ENCODE data around the gene ENO1. TPM values are rescaled to one million over a fixed set of nuclear protein-coding genes. Genes with fewer than 3 reads are reported as not detected.

ENO1 gene
- total RNA-seq, 4 donors from 2014 or later = 202 to 407 (median 320) TPM

DNA sequence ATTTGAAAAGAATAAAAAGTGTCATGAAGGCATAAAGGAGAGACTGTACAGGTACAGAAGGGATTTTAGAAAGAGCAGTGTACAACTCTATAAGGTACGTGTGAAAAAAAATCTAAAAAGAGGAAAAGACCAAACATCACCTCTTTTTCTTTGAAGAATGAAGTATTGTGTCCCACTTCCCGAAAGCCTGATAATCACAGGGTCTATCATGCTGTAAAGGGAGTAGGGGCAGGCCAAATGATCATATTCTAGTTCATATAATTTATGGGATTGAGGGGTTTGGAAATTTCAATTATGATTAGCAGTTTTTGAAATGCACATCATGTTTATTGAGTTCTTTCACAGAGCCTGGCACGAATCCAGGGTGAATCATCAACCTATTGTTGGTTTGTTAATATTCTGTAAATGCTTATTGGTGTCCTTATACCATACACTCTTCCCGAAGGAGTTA lies 60.1 kb downstream of the ENO1 start:
- no peaks in the 10 kb centered on the region for H3K27me3 ChIP-seq
- H3K36me3 ChIP-seq = no peaks in the 10 kb centered on the region
- peaks cover 0 to 56% (median 32%) of the 10 kb centered on the region in 4 donors for H3K4me1 ChIP-seq
- intact Hi-C loops (cut with DNase I; ENCODE audit: low total_unique reads) (no loop called here), in situ Hi-C loops (cut with MboI; ENCODE audit: low pct_ligation_motif_present in 1 of 4, low pct_unique_long_range_greater_than_20kb in 1 of 4, low sequenced_read_pairs in 3 of 4) (no loop called here)
- TF ChIP-seq, protein P1, sequence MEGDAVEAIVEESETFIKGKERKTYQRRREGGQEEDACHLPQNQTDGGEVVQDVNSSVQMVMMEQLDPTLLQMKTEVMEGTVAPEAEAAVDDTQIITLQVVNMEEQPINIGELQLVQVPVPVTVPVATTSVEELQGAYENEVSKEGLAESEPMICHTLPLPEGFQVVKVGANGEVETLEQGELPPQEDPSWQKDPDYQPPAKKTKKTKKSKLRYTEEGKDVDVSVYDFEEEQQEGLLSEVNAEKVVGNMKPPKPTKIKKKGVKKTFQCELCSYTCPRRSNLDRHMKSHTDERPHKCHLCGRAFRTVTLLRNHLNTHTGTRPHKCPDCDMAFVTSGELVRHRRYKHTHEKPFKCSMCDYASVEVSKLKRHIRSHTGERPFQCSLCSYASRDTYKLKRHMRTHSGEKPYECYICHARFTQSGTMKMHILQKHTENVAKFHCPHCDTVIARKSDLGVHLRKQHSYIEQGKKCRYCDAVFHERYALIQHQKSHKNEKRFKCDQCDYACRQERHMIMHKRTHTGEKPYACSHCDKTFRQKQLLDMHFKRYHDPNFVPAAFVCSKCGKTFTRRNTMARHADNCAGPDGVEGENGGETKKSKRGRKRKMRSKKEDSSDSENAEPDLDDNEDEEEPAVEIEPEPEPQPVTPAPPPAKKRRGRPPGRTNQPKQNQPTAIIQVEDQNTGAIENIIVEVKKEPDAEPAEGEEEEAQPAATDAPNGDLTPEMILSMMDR (IDR thresholded peaks at IDR 0.05) = no peak
- TF ChIP-seq POLR2AphosphoS5 (IDR thresholded peaks at IDR 0.05) (no peak), POLR2A (IDR thresholded peaks at IDR 0.05) (no peak), EP300 (IDR thresholded peaks at IDR 0.05; ENCODE audit: low read depth) (no peak)
- DNase-seq = peak; percentile 46
- H3K4me3 ChIP-seq = peak overlapping the region; percentile 36 to 94 (median 75)
- no peaks in the 10 kb centered on the region for H3K9me3 ChIP-seq
- peak overlapping the region; percentile 96 to 97 (median 97) for H3K27ac ChIP-seq
- WGBS, 2 donors (ENCODE audit: low coverage in 1 of 2) = 7 to 8% methylated on average over 3 to 4 of the region's 4 CpGs

DNA sequence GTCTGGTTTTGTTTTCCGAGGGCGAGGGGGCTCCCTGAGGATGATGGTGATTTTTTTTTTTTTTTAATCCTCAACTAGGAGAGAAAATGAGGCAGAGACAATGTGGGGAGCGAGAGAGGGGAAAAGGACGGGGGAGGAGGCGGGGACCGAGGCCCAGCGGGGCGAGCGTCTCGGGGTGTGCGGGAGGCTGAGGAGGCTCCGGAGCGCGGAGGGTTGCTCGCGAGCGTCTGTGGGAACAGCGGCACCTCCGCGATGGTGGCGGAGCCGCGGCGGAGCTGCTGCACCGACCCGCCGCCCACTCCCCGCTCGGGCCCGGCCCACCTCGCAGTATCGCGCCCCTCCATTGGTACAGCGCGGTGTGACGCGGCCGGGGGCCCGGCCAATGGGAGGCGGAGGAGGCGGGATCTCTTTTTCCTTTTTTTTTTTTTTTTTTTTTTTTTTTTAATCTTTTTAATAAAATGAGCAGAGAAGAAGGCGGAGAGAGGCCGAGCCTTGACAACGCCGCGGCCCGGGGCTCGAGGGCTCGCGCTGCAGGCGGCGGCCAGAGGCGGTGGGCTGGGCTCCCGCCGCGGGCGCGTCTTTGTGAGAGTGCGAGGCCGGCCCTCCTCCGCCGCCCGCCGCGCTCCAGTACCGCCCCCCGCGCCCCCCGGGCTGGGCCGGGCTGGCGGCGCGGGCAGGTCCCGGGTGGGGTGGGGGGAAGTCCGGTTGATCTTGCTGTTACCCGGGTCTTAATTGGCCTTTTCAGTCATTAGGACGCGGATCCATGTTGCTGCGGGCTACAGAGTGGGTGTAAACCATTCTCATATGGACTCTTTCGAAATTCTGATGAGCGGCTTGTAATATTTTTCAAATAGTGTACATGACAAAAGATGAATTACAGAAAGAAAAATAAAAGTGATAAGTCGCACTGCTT lies 60.8 kb downstream of the ENO1 start, which contains the start of gene RERE:
Gene RERE, minus strand, starts transcription at position 229 of the 913 bp plus-strand sequence.
- Histone ChIP-seq H3K9me3 (no peaks in the 10 kb centered on the region), H3K36me3 (no peaks in the 10 kb centered on the region), H3K27ac (peak within 1 kb of the TSS; percentile 96 to 97 (median 97)), H3K27me3 (no peaks in the 10 kb centered on the region), H3K4me1 (peaks cover 0 to 56% (median 28%) of the 10 kb centered on the region in 4 donors), H3K4me3 (peak within 1 kb of the TSS; percentile 62 to 94 (median 91))
- peak; percentile 98 to 99 (median 98) for TF ChIP-seq POLR2AphosphoS5 (IDR thresholded peaks at IDR 0.05)
- peak; percentile 98 for TF ChIP-seq POLR2A (IDR thresholded peaks at IDR 0.05)
- TF ChIP-seq, protein P1 (IDR thresholded peaks at IDR 0.05) = peak in 2 of 5 experiments; percentile 4 to 45
- TF ChIP-seq EP300 (IDR thresholded peaks at IDR 0.05; ENCODE audit: low read depth) = no peak
- in situ Hi-C loops (cut with MboI; ENCODE audit: low pct_ligation_motif_present in 1 of 4, low pct_unique_long_range_greater_than_20kb in 1 of 4, low sequenced_read_pairs in 3 of 4) (no loop called here), intact Hi-C loops (cut with DNase I; ENCODE audit: low total_unique reads) (no loop called here)
- 0 to 1% methylated on average over 3 to 82 of the region's 82 CpGs for WGBS, 2 donors (ENCODE audit: low coverage in 1 of 2)
- DNase-seq = peak; percentile 96

DNA sequence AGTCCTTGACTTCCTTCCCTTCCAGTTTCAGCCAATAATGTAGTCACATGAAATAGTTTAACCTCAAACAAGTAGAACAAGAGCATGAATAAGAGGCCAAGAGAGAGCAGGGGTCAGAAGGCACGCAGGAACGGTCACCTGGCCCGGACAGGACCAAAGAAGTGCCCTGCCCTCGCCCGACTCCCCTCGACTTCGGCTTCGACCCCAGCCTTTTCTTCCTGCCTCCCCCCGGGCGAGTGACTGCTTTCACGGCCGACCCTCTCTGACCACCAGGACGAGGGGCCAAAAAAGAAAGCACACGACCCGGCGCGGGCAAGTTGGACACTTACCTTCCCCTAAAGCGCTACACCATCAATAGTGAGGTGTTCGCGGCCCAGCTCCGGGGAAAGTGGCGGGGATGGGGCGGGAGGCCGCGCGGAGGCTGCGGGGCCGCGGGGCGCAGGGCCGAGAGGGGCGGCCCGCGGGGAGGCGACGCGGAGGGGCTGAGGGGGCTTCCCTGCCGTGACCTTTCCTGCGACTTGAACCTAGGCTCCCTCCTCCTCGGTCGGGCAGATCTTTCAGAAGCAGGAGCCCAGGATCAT lies 61.6 kb downstream of the ENO1 start:
- peaks cover 0 to 48% (median 25%) of the 10 kb centered on the region in 4 donors for H3K4me1 ChIP-seq
- intact Hi-C loops (cut with DNase I; ENCODE audit: low total_unique reads) = no loop called here
- no peaks in the 10 kb centered on the region for H3K9me3 ChIP-seq
- DNase-seq = peak; percentile 42
- peak overlapping the region; percentile 62 to 94 (median 91) for H3K4me3 ChIP-seq
- H3K36me3 ChIP-seq = no peaks in the 10 kb centered on the region
- no peaks in the 10 kb centered on the region for H3K27me3 ChIP-seq
- in situ Hi-C loops (cut with MboI; ENCODE audit: low pct_ligation_motif_present in 1 of 4, low pct_unique_long_range_greater_than_20kb in 1 of 4, low sequenced_read_pairs in 3 of 4) = no loop called here
- no peak for TF ChIP-seq EP300 (IDR thresholded peaks at IDR 0.05; ENCODE audit: low read depth)
- TF ChIP-seq POLR2A (IDR thresholded peaks at IDR 0.05) = no peak
- TF ChIP-seq, protein P1 (IDR thresholded peaks at IDR 0.05) = peak in 1 of 5 experiments; percentile 2
- peak in 1 of 3 donors; percentile 33 for TF ChIP-seq POLR2AphosphoS5 (IDR thresholded peaks at IDR 0.05)
- 0% methylated on average over 33 of the region's 41 CpGs; no CpG with 5 or more reads in 1 of the 2 donors for WGBS, 2 donors (ENCODE audit: low coverage in 1 of 2)
- peak overlapping the region; percentile 96 to 97 (median 97) for H3K27ac ChIP-seq

DNA sequence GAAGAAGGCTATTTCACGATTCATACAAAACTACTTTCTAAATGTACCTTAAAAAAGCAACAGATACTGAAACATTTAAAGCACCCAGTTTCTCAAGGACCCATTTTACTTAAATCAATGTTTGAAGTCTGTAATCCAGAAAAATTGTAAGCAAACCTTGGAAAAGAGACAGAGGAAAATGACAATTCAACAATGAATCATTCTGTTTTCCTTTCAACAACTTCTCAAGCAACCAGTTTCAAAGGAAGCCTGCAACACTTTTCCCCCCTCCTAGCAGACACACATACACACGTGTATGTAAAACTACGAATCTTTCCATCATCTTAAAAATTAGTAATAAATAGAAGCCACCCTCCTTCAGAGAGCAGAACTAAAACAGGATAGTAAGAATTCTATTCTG lies 62.2 kb downstream of the ENO1 start:
- in situ Hi-C loops (cut with MboI; ENCODE audit: low pct_ligation_motif_present in 1 of 4, low pct_unique_long_range_greater_than_20kb in 1 of 4, low sequenced_read_pairs in 3 of 4) = no loop called here
- H3K4me1 ChIP-seq = peaks cover 0 to 44% (median 27%) of the 10 kb centered on the region in 4 donors
- no peaks in the 10 kb centered on the region for H3K27me3 ChIP-seq
- H3K27ac ChIP-seq = peak overlapping the region; percentile 96 to 97 (median 97)
- no peak for DNase-seq
- TF ChIP-seq POLR2A (IDR thresholded peaks at IDR 0.05) (no peak), EP300 (IDR thresholded peaks at IDR 0.05; ENCODE audit: low read depth) (no peak)
- TF ChIP-seq, protein P1 (IDR thresholded peaks at IDR 0.05) = no peak
- peak overlapping the region; percentile 62 to 94 (median 91) for H3K4me3 ChIP-seq
- WGBS, 2 donors (ENCODE audit: low coverage in 1 of 2) = 3 to 7% methylated on average over 3 of the region's 3 CpGs
- H3K36me3 ChIP-seq = no peaks in the 10 kb centered on the region
- no peaks in the 10 kb centered on the region for H3K9me3 ChIP-seq
- intact Hi-C loops (cut with DNase I; ENCODE audit: low total_unique reads) = no loop called here
